ENCODE results near the gene PLA2G6.

PLA2G6 gene

DNA sequence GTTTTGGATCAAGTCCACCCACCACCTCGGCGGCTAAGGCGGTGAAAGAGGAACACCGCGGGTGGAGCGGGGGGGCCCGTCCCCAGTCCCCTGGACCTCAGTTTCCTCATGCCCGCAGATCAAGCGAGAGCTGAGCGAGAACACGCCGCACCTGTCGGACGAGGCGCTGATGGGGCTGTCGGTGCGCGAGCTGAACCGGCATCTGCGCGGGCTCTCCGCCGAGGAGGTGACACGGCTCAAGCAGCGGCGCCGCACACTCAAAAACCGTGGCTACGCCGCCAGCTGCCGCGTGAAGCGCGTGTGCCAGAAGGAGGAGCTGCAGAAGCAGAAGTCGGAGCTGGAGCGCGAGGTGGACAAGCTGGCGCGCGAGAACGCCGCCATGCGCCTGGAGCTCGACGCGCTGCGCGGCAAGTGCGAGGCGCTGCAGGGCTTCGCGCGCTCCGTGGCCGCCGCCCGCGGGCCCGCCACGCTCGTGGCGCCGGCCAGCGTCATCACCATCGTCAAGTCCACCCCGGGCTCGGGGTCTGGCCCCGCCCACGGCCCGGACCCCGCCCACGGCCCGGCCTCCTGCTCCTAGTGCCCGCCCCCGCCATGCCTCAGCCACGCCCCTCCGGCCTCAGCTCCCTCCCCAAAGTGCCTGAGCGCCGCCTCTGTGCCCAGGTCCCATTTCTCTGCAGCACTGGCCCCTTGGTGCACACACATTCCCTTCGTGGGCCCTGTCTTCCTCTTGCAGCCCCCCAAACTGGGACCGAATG lies 32.8 kb upstream of the PLA2G6 start:
- peak; percentile 42 to 49 for DNase-seq (ENCODE audit: low read depth in 2 of 2)

- no peak for DNase-seq (ENCODE audit: low read depth in 2 of 2)
These were observed 32.3 kb upstream of the PLA2G6 start for GRCh38 chr22:38213990-38214301.

GRCh38 chr22:38213319-38213989 lies 31.8 kb upstream of the PLA2G6 start:
- DNase-seq (ENCODE audit: low read depth in 2 of 2) = no peak

DNA sequence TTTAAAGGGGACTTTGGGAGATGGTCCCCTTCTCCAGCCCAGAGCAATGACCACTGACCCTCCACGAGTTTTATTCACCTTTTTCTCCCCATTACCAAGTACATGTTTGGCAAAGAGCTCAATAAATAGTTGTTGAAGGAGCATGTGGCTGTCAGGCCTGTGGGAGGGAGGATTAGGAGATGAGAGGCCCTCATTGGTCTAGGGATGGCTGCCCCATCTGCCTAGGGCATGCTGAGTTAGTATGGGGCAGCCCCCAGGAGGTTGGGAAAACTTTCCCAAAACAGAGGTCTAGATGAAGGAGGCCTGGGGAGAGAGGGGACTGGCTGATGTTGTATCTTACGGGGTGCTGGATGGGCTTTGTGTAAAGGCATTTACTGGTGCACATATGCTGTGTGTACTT lies 30.8 kb upstream of the PLA2G6 start:
- no peak for DNase-seq (ENCODE audit: low read depth in 2 of 2)

GRCh38 chr22:38211556-38211955 lies 29.9 kb upstream of the PLA2G6 start:
- DNase-seq (ENCODE audit: low read depth in 2 of 2) = no peak

GRCh38 chr22:38208551-38208968 lies 26.9 kb upstream of the PLA2G6 start:
- no peak for DNase-seq (ENCODE audit: low read depth in 2 of 2)

- DNase-seq (ENCODE audit: low read depth in 2 of 2) = no peak
These were observed 26.3 kb upstream of the PLA2G6 start for GRCh38 chr22:38207898-38208432.

GRCh38 chr22:38205261-38206128 lies 23.9 kb upstream of the PLA2G6 start:
- no peak for DNase-seq (ENCODE audit: low read depth in 2 of 2)

DNA sequence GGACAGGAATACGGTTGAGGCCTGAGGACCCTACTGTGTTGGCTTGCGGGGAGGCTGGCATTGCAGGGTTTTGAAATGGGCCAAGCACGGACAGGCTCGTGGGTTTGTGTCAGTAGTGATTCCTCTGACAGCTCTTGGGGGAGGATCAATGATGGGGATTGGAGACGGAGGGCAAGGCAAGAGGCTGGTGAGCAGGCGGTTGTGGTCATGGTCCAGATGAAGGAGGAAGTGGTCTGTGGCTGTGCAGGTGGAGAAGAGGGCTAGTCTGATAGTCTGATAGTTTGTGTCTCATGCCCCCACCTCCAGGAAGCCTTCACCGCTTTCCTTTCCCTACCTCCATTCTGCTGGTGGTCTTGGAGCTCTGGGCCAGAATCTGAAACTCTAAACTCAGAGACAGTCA lies 23.2 kb upstream of the PLA2G6 start:
- DNase-seq (ENCODE audit: low read depth in 2 of 2) = no peak

DNA sequence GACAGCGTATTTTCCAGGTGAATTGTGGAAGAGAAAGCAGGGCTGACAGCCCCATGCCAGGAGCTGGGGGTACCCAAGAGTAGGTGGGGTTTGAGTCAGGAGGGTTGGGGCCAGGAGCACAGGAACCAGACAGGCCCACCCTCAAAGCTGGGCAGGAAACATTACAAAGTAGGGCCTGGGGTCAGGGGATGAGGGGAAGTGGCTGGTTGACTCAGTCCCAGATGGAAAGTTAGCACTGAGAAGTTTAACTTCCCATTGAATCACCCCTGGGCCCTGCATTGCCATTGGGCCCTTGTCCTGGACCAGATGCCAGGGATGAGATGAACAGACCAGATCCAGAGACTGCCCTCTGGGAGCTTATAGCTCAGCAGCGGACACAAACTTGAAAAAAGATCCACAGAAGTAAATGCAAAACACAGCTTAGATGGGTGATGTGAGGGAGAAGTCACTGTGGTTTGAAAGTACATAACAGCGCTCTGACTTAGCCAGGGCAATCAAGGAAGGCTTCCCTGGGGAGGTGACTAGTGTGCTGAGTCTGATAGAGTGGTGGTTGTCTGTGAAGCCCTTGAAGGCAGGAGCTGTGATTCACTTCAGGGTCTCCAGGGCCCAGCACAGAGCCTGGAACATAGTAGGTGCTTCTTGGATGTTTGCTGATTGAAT lies 22.4 kb upstream of the PLA2G6 start:
- DNase-seq (ENCODE audit: low read depth in 2 of 2) = no peak

- no peak for DNase-seq (ENCODE audit: low read depth in 2 of 2)
These were observed 21.6 kb upstream of the PLA2G6 start for GRCh38 chr22:38203090-38203810.

- DNase-seq (ENCODE audit: low read depth in 2 of 2) = peak in 1 of 2 donors; percentile 45
These were observed 20.9 kb upstream of the PLA2G6 start for GRCh38 chr22:38202437-38203089.

- DNase-seq (ENCODE audit: low read depth in 2 of 2) = peak; percentile 78 to 93
These were observed 20.2 kb upstream of the PLA2G6 start, which contains the start of gene MAFF for GRCh38 chr22:38201711-38202436. Gene MAFF, plus strand, starts transcription at chr22:38201994. Its CDS starts 11,860 bp downstream, at chr22:38213854.

DNA sequence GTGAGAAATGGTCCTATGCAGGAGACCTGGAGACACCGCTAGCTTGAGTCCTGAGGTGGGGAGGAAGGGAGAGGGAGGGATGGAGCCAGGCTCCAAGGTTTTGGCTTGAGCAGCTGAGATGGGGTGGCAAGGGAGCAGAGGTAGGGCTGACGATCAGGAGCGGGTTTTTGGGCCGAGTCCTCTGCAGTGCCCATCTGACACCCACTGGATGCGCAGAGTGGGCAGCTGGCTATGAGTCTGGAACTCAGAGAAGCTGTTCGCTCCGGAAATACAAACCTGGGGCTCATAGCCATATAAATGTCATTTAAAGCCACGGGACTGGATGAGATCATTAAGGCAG lies 19.7 kb upstream of the PLA2G6 start:
- DNase-seq (ENCODE audit: low read depth in 2 of 2) = no peak

DNA sequence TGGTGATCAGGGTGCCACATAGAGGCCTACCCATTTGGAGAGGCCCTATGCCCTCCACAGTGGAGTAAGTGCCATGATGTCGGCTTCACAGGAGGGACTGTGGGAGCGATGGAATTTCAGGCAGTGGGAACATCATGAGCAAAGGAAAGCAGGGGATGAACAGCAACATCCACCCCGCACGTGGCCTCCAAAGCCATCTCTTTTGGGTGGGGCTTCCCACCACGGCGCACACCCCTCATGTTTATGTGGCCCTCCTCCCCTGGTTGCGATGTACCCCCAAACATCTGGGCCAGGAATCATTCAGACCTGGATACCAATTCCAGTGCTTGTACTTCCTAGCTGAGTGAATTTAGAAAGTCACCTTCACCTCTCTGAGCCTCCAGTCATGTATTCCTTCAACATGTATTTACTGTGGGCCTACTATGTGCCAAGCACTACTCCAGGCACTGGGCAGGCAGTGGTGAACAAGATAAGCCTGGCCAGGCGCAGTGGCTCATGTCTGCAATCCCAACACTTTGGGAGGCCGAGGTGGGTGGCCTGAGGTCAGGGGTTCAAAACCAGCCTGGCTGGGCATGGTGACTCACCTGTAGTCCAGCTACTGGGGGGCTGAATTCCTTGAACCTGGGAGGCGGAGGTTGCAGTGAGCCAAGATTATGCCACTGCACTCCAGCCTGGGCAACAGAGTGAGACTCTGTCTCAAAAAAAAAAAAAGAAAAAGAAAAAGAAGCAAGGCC lies 18.4 kb upstream of the PLA2G6 start:
- DNase-seq (ENCODE audit: low read depth in 2 of 2) = no peak

GRCh38 chr22:38196791-38197419 lies 15.3 kb upstream of the PLA2G6 start:
- no peak for DNase-seq (ENCODE audit: low read depth in 2 of 2)

GRCh38 chr22:38193580-38193979 lies 11.9 kb upstream of the PLA2G6 start:
- no peak for DNase-seq (ENCODE audit: low read depth in 2 of 2)

DNA sequence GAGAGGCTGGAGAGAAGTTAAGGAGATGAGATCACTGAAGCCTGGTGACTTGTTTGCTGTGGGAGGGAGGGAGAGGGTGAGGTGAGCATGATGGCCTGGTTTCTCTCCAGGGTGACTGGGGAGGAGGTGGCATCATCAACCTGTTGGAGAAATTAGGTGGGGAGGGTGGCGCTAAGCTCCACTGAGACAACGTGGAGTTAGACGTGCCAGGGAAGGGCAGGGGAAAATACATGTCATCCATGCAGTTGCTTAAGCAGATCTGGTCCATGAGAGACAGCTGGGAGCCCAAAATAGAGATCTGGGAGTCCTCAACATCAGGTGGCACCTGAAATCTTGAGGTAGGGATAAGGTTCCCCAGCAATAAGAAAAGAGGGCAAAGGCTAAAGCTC lies 10.8 kb upstream of the PLA2G6 start:
- DNase-seq (ENCODE audit: low read depth in 2 of 2) = no peak
